Measurements from ENCODE around the gene MRPL39. TPM values are rescaled to one million over a fixed set of nuclear protein-coding genes. Genes with fewer than 3 reads are reported as not detected.

Gene MRPL39
- total RNA-seq, 1 experiment from 2014 or later: 57.5 TPM

GRCh38 chr21:25558123-25558522, 49.2 kb downstream of the MRPL39 start:
- DNase-seq (ENCODE audit: low read depth in 1 of 2, low spot score in 2 of 2): no peak
- Histone ChIP-seq H3K27ac (no peak overlapping the region), H3K36me3 (peaks cover 4% of the 10 kb centered on the region; the same call in 1 of the 2 replicates), H3K27me3 (replicated peaks) (no peaks in the 10 kb centered on the region), H3K4me3 (no peak overlapping the region), H3K4me1 (replicated peaks) (peaks cover 9% of the 10 kb centered on the region), H3K9me3 (replicated peaks) (no peaks in the 10 kb centered on the region; the same call in 1 of the 2 replicates)

DNA sequence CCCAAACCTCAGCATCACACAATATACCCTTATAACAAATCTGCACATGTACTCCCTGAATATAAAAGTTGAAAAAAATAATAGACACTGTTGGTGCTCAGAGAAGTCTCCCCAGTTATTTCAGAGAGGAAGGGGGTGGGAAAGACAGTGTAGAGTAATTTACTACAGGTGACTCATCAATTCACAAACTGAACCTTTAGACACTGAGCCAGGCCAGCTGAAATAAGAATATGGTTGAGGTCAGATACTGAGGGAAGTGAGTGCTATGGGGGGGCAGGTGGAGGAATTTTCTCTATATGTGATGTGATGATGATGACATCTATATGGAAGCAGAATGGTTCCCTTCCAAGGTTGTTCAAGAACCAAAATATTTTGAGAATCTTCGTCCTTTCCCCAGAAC, 50.1 kb downstream of the MRPL39 start:
- H3K4me1 ChIP-seq (replicated peaks): peaks cover 5% of the 10 kb centered on the region
- H3K27ac ChIP-seq: no peak overlapping the region
- DNase-seq (ENCODE audit: low read depth in 1 of 2, low spot score in 2 of 2): no peak
- no peaks in the 10 kb centered on the region; the same call in 1 of the 2 replicates for H3K36me3 ChIP-seq
- no peak overlapping the region for H3K4me3 ChIP-seq
- no peaks in the 10 kb centered on the region; the same call in 1 of the 2 replicates for H3K9me3 ChIP-seq (replicated peaks)
- no peaks in the 10 kb centered on the region for H3K27me3 ChIP-seq (replicated peaks)

GRCh38 chr21:25556091-25556490, 51.2 kb downstream of the MRPL39 start:
- DNase-seq (ENCODE audit: low read depth in 1 of 2, low spot score in 2 of 2): no peak
- Histone ChIP-seq H3K4me1 (replicated peaks) (no peaks in the 10 kb centered on the region; the same call in 1 of the 2 replicates), H3K27ac (no peak overlapping the region), H3K27me3 (replicated peaks) (no peaks in the 10 kb centered on the region), H3K9me3 (replicated peaks) (no peaks in the 10 kb centered on the region; the same call in 1 of the 2 replicates), H3K36me3 (no peaks in the 10 kb centered on the region), H3K4me3 (no peak overlapping the region)

DNA sequence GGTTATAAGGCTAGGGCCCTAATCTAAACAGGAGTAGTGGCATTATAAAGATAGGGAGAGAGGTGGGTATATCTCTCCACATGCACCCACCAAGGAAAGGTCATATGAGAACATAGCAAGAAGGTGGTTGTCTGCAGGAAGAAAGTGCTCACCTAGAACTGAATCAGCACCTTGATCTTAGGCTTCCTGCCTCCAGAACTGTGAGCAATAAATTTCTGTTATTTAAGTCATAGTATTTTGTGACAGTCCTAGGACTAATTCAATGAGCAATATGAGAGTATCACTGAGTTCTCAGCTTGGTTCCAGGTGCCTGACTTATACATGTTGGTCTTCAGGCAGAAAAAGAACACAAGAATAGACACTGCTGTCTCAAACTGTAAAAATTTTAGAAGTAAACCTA, 51.8 kb downstream of the MRPL39 start:
- no peak for DNase-seq (ENCODE audit: low read depth in 1 of 2, low spot score in 2 of 2)
- Histone ChIP-seq H3K27me3 (replicated peaks) (no peaks in the 10 kb centered on the region), H3K9me3 (replicated peaks) (no peaks in the 10 kb centered on the region; the same call in 1 of the 2 replicates), H3K4me3 (no peak overlapping the region), H3K4me1 (replicated peaks) (no peaks in the 10 kb centered on the region), H3K27ac (no peak overlapping the region), H3K36me3 (no peaks in the 10 kb centered on the region)

GRCh38 chr21:25552856-25553255, 54.4 kb downstream of the MRPL39 start:
- DNase-seq (ENCODE audit: low read depth in 1 of 2, low spot score in 2 of 2): no peak
- Histone ChIP-seq H3K36me3 (no peaks in the 10 kb centered on the region), H3K4me3 (no peak overlapping the region)

GRCh38 chr21:25551569-25551968, 55.7 kb downstream of the MRPL39 start:
- no peak overlapping the region for H3K27ac ChIP-seq
- H3K9me3 ChIP-seq (replicated peaks): no peaks in the 10 kb centered on the region; the same call in 1 of the 2 replicates
- H3K4me3 ChIP-seq: no peak overlapping the region
- no peaks in the 10 kb centered on the region for H3K36me3 ChIP-seq
- no peaks in the 10 kb centered on the region for H3K27me3 ChIP-seq (replicated peaks)
- DNase-seq (ENCODE audit: low read depth in 1 of 2, low spot score in 2 of 2): no peak
- H3K4me1 ChIP-seq (replicated peaks): no peaks in the 10 kb centered on the region

More at GRCh38 chr21:25552856-25553255, 54.4 kb downstream of the MRPL39 start:
- no peaks in the 10 kb centered on the region for H3K4me1 ChIP-seq (replicated peaks)
- no peaks in the 10 kb centered on the region for H3K27me3 ChIP-seq (replicated peaks)
- no peaks in the 10 kb centered on the region; the same call in 1 of the 2 replicates for H3K9me3 ChIP-seq (replicated peaks)
- no peak overlapping the region for H3K27ac ChIP-seq

DNA sequence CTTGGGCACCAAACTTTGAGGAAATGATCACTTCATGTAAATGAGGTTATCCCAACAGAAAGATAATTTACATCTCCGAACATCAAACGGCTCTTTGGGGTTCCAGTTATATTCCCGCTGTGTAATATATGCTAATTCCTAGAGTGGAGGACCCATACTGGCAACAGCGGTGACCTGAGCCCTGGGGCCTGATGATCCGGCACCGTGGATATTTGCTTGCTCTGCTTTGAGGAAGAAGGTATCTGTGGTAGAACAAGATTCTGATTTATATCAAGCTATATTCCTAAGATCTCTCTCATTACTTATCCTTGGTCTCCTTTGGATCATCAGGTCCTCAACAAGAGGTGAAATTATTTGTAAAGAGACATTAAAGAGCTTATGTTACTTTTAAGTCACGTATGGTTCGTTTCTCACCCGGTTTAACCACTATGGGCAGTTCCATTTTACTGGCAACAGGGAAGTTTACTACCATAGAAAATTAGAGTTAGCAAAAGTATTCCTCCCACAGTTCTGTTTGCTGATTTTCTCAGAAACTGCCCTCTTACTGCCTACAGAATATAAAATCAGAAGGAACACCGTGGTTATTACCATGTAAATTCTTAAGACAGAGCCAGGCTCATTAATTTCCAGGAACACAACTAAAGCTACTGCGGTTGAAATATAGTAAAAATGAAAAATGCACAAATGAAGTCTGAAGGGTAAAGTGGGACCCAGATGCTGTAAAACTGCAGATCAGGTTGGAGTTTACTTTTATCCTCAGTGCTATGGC, 56.7 kb downstream of the MRPL39 start:
- Histone ChIP-seq H3K9me3 (replicated peaks) (no peaks in the 10 kb centered on the region; the same call in none of the 2 replicates), H3K36me3 (no peaks in the 10 kb centered on the region), H3K4me3 (no peak overlapping the region), H3K27ac (no peak overlapping the region), H3K27me3 (replicated peaks) (no peaks in the 10 kb centered on the region), H3K4me1 (replicated peaks) (no peaks in the 10 kb centered on the region)
- DNase-seq (ENCODE audit: low read depth in 1 of 2, low spot score in 2 of 2): no peak

DNA sequence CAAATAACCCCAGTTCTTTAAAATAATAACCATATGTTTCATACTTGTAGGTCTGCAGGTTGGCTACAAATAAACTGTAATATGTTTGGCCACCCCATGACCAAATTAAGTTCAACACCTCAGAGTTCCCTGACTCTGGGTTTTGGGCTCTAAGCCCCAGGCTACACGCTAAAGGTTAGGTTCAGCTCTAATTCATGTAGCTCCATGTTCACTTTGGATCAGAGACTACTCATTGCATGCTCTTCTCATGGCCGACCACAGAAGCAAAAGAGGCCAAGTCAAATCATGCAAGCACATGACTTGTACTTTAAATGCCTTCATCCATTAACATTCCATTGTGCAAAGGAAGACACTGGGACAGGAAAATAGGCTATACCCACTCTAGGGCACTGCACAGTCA, 66.2 kb downstream of the MRPL39 start:
- Histone ChIP-seq H3K4me3 (no peak overlapping the region), H3K27ac (no peak overlapping the region), H3K4me1 (replicated peaks) (no peaks in the 10 kb centered on the region), H3K9me3 (replicated peaks) (no peaks in the 10 kb centered on the region; the same call in 1 of the 2 replicates), H3K36me3 (no peaks in the 10 kb centered on the region), H3K27me3 (replicated peaks) (no peaks in the 10 kb centered on the region)
- DNase-seq (ENCODE audit: low read depth in 1 of 2, low spot score in 2 of 2): no peak

DNA sequence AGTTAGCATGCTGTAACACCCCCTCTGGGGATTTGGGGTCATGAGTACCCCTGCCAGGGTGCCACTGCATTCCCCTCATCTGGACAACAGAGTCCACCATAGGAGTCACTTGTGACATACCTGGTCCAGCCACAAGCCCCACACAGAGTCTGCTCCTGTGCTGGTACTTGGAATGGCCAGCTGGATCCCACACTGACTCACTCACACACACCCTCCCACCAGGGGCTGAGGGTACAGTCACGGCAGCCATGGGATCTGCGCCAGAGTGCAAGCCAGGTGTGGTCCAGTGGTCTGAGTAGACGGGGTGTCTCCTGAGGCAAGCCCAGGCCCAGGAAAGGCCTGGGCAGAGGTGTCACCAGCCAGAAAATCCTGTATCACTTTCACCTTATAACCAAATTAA, 67.7 kb downstream of the MRPL39 start:
- H3K27me3 ChIP-seq (replicated peaks): no peaks in the 10 kb centered on the region
- no peaks in the 10 kb centered on the region for H3K36me3 ChIP-seq
- no peak overlapping the region for H3K4me3 ChIP-seq
- H3K4me1 ChIP-seq (replicated peaks): no peaks in the 10 kb centered on the region
- no peaks in the 10 kb centered on the region for H3K9me3 ChIP-seq (replicated peaks)
- H3K27ac ChIP-seq: no peak overlapping the region
- no peak for DNase-seq (ENCODE audit: low read depth in 1 of 2, low spot score in 2 of 2)

- Histone ChIP-seq H3K9me3 (replicated peaks) (no peaks in the 10 kb centered on the region), H3K36me3 (no peaks in the 10 kb centered on the region), H3K4me1 (replicated peaks) (no peaks in the 10 kb centered on the region), H3K4me3 (no peak overlapping the region), H3K27me3 (replicated peaks) (no peaks in the 10 kb centered on the region), H3K27ac (no peak overlapping the region)
- DNase-seq (ENCODE audit: low read depth in 1 of 2, low spot score in 2 of 2): no peak
Observed at GRCh38 chr21:25537174-25537573, 70.1 kb downstream of the MRPL39 start.

DNA sequence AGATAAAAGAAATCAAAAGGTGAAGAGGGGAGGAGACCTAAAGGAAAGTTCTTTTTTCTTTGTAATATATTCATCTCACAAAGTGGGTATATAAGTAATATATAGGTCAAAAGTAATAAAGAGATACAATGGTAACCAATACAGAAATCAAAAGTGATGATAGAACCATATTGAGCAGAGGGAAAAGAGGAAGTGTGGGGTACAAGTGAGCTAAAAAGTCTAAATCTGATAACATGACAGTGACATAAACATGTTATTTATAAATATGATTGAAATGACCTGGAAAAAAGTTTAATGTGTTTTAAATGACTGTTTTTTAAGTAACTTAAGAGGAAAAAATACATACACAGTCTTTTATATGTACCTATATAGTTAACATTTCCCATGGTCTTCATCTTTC, 70.5 kb downstream of the MRPL39 start:
- Histone ChIP-seq H3K4me3 (no peak overlapping the region), H3K27me3 (replicated peaks) (no peaks in the 10 kb centered on the region), H3K36me3 (no peaks in the 10 kb centered on the region), H3K4me1 (replicated peaks) (no peaks in the 10 kb centered on the region), H3K9me3 (replicated peaks) (no peaks in the 10 kb centered on the region), H3K27ac (no peak overlapping the region)
- no peak for DNase-seq (ENCODE audit: low read depth in 1 of 2, low spot score in 2 of 2)

GRCh38 chr21:25535849-25536248, 71.4 kb downstream of the MRPL39 start:
- H3K27me3 ChIP-seq (replicated peaks): no peaks in the 10 kb centered on the region
- H3K4me3 ChIP-seq: no peak overlapping the region
- H3K4me1 ChIP-seq (replicated peaks): no peaks in the 10 kb centered on the region
- no peak overlapping the region for H3K27ac ChIP-seq
- no peaks in the 10 kb centered on the region for H3K36me3 ChIP-seq
- DNase-seq (ENCODE audit: low read depth in 1 of 2, low spot score in 2 of 2): no peak
- H3K9me3 ChIP-seq (replicated peaks): no peaks in the 10 kb centered on the region
